ENCODE measurements around the gene LITAFD. TPM values are rescaled to one million over a fixed set of nuclear protein-coding genes. Genes with fewer than 3 reads are reported as not detected.

The LITAFD gene
- total and polyA plus RNA-seq, 9 of the 15 experiments (the other 6 are each of a cell fraction or from before 2014, with no cell fraction given) = not detected

DNA sequence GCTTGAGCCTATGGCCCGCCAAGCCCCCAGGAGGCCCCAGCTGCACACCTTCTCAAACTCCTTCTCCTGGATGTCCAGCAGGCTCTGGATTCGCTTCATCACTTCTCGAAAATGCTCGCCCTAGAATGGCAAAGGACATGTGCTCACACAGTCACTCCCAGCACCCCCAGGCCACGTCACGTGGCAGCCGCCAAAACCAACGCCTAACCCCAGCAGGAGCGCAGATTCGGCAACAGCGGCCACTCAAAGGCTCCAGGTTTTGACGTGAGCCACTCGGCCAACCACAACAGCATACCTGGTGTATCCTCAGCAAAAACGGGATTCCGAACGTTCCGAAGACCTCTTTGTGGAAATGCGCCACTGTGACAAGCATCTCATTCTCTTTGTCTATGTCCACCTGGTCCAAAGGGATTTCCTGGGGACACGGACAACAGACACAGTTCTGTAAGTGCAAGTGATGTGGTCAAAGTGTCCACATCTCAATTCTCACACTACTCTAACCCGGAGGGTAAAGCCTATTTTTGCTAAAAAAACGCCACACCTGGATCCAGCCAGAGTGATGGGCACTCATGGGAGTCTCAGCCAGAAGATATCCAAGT, 12.7 kb downstream of the LITAFD start:
- Histone ChIP-seq H3K9me1 (ENCODE audit: control insufficient read depth, insufficient read depth, low read length) (no peaks in the 10 kb centered on the region), H3K4me3 (no peak overlapping the region), H3K27ac (ENCODE audit: extremely low read depth, low read depth, low read length) (no peak overlapping the region), H3K27me3 (ENCODE audit: control insufficient read depth in 2 of 2, insufficient read depth in 2 of 2, low read length in 2 of 2) (no peaks in the 10 kb centered on the region), H3K4me2 (ENCODE audit: insufficient read depth, low read length) (no peak overlapping the region), H3K36me3 (ENCODE audit: control insufficient read depth, insufficient read depth, low read length) (peaks cover 97% of the 10 kb centered on the region), H3K9ac (ENCODE audit: insufficient read depth in 1 of 2, low read depth in 2 of 2, low read length in 2 of 2) (no peak overlapping the region), H4K20me1 (replicated peaks; ENCODE audit: control insufficient read depth, insufficient read depth, low read length) (peaks cover 5% of the 10 kb centered on the region; the same call in 1 of the 2 replicates), H3K9me3 (replicated peaks; ENCODE audit: control insufficient read depth, insufficient read depth, low read depth, low read length) (no peaks in the 10 kb centered on the region), H2AFZ (ENCODE audit: low read depth, low read length) (no peak overlapping the region), H3K79me2 (ENCODE audit: control insufficient read depth, insufficient read depth, low read length) (no peaks in the 10 kb centered on the region), H3K4me1 (replicated peaks in 1 of 2; ENCODE audit: control insufficient read depth in 2 of 2, insufficient read depth in 2 of 2, low read length in 2 of 2) (peaks cover 0 to 6% of the 10 kb centered on the region in 2 experiments; a peak in 2 of 5 replicates)
- POLR2A ChIA-PET = interaction anchor here (0.6 kb wide), 1 partner anchor 50 kb away, joined by 4 read pairs; no protein-coding TSS in a partner anchor
- WGBS (ENCODE audit: insufficient coverage, low coverage, missing lambda C conversion rate) = 96% methylated on average over 18 of the region's 21 CpGs
- no peak for FAIRE-seq
- BruUV-seq (replicated peaks) = no TSS peak
- no peak for ATAC-seq
- CTCF ChIA-PET (ENCODE audit: low intra/inter-chr PET ratio) = no interaction called here
- no peak for DNase-seq (ENCODE audit: extremely low read depth in 1 of 4, low spot score in 3 of 4)
- in situ Hi-C loops (cut with MboI) (no loop called here), intact Hi-C loops (cut with micrococcal nuclease) (no loop called here)
- TF ChIP-seq ZNF184 (CRISPR knock-in tag; IDR thresholded peaks at IDR 0.05) (no peak), RBM22 (IDR thresholded peaks at IDR 0.05; ENCODE audit: low read depth, low read length, poor library complexity, severe bottlenecking) (peak; percentile 71), POLR2G (IDR thresholded peaks at IDR 0.05; ENCODE audit: low read depth, low read length) (0 out of 2 replicates have a peak, but pooled peaks have one; percentile 30), ZNF699 (CRISPR knock-in tag; IDR thresholded peaks at IDR 0.05; ENCODE audit: insufficient replicate concordance) (no peak), NR2C1 (IDR thresholded peaks at IDR 0.05) (no peak), NR2C1 (tag; IDR thresholded peaks at IDR 0.05) (no peak), MAZ (CRISPR knock-in tag; conservative IDR thresholded peaks at IDR 0.05 in 1 of 2, IDR thresholded peaks at IDR 0.05 in 1 of 2) (no peak), EWSR1 (IDR thresholded peaks at IDR 0.05; ENCODE audit: borderline replicate concordance, low read depth, partially characterized antibody) (no peak), L3MBTL2 (IDR thresholded peaks at IDR 0.05) (no peak), ZNF76 (CRISPR knock-in tag; IDR thresholded peaks at IDR 0.05; ENCODE audit: borderline replicate concordance) (no peak), HCFC1 (IDR thresholded peaks at IDR 0.05; ENCODE audit: low read depth, low read length) (no peak), ARID1B (IDR thresholded peaks at IDR 0.05) (no peak), HOXB6 (CRISPR knock-in tag; IDR thresholded peaks at IDR 0.05; ENCODE audit: borderline replicate concordance) (no peak), XRCC5 (IDR thresholded peaks at IDR 0.05; ENCODE audit: low read depth, low read length) (no peak), ATF7 (IDR thresholded peaks at IDR 0.05) (no peak)
- TF ChIP-seq, protein P1, sequence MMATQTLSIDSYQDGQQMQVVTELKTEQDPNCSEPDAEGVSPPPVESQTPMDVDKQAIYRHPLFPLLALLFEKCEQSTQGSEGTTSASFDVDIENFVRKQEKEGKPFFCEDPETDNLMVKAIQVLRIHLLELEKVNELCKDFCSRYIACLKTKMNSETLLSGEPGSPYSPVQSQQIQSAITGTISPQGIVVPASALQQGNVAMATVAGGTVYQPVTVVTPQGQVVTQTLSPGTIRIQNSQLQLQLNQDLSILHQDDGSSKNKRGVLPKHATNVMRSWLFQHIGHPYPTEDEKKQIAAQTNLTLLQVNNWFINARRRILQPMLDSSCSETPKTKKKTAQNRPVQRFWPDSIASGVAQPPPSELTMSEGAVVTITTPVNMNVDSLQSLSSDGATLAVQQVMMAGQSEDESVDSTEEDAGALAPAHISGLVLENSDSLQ (IDR thresholded peaks at IDR 0.05) = no peak
- TF ChIP-seq, protein P2, sequence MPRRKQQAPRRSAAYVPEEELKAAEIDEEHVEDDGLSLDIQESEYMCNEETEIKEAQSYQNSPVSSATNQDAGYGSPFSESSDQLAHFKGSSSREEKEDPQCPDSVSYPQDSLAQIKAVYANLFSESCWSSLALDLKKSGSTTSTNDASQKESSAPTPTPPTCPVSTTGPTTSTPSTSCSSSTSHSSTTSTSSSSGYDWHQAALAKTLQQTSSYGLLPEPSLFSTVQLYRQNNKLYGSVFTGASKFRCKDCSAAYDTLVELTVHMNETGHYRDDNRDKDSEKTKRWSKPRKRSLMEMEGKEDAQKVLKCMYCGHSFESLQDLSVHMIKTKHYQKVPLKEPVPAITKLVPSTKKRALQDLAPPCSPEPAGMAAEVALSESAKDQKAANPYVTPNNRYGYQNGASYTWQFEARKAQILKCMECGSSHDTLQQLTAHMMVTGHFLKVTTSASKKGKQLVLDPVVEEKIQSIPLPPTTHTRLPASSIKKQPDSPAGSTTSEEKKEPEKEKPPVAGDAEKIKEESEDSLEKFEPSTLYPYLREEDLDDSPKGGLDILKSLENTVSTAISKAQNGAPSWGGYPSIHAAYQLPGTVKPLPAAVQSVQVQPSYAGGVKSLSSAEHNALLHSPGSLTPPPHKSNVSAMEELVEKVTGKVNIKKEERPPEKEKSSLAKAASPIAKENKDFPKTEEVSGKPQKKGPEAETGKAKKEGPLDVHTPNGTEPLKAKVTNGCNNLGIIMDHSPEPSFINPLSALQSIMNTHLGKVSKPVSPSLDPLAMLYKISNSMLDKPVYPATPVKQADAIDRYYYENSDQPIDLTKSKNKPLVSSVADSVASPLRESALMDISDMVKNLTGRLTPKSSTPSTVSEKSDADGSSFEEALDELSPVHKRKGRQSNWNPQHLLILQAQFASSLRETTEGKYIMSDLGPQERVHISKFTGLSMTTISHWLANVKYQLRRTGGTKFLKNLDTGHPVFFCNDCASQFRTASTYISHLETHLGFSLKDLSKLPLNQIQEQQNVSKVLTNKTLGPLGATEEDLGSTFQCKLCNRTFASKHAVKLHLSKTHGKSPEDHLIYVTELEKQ (CRISPR knock-in tag; IDR thresholded peaks at IDR 0.05) = no peak
